SU-DHL-6 (cell line): ENCODE results near the gene CERK.
"Not testable (repeated sequence)": the region's sequence is repeated elsewhere in the genome, so short reads cannot be mapped to it uniquely, and the experiment has no call there.

ENCODE experiments used
- H2AFZ ChIP-seq: fragments of 200-600 bp; sonication (generic); 2 replicates; pipeline ENCODE4 v1.6.1; 2014; ENCODE audit warnings: low read depth, mild to moderate bottlenecking, moderate library complexity, mixed read lengths, antibody characterized with exemption, low read length; ENCODE audit not compliant: severe bottlenecking
- H3F3A ChIP-seq: fragments of 200-600 bp; shearing (Covaris generic); 2 replicates; pipeline ENCODE4 v1.6.0; 2016; ENCODE audit warnings: antibody characterized with exemption, mild to moderate bottlenecking; ENCODE audit not compliant: insufficient read depth
- H3K27ac ChIP-seq: fragments of 200-600 bp; sonication (generic); 2 replicates; pipeline ENCODE4 v1.5.1; 2016; ENCODE audit warnings: low read depth, mild to moderate bottlenecking, low read length, moderate library complexity, mixed read lengths
- H3K27me3 ChIP-seq: fragments of 200-600 bp; sonication (generic), shearing (Covaris generic); 2 replicates; pipeline ENCODE4 v1.6.0; 2014; ENCODE audit warnings: mild to moderate bottlenecking, low read length
- H3K36me3 ChIP-seq: fragments of 200-600 bp; sonication (generic); 2 replicates; pipeline ENCODE4 v1.6.1; 2014; ENCODE audit warnings: mild to moderate bottlenecking, low read length, mixed read lengths
- H3K4me2 ChIP-seq: fragments of 300-600, 200-600 bp; shearing (Covaris generic), sonication (generic); 2 replicates; pipeline ENCODE4 v1.6.0; 2014; ENCODE audit warnings: low read length, low read depth, mild to moderate bottlenecking; ENCODE audit not compliant: poor library complexity, severe bottlenecking
- H3K4me3 ChIP-seq: fragments of 200-600 bp; sonication (generic); 2 replicates; pipeline ENCODE4 v1.5.1; 2014; ENCODE audit warnings: antibody characterized with exemption, low read length, mild to moderate bottlenecking, mixed read lengths; ENCODE audit not compliant: insufficient read depth, poor library complexity, severe bottlenecking
- H3K79me2 ChIP-seq: fragments of 200-600 bp; sonication (generic); 2 replicates; pipeline ENCODE4 v1.6.1; 2014; ENCODE audit warnings: mild to moderate bottlenecking, low read length, moderate library complexity; ENCODE audit not compliant: insufficient read depth
- H3K9ac ChIP-seq: fragments of 200-600 bp; sonication (generic); 2 replicates; pipeline ENCODE4 v1.7.0; 2014; ENCODE audit warnings: mild to moderate bottlenecking, low read length
- H3K9me2 ChIP-seq: fragments of 200-600 bp; sonication (generic); replicated peaks from 2 replicates; pipeline ENCODE4 v1.6.1; 2014; ENCODE audit warnings: low read length; ENCODE audit not compliant: insufficient read depth
- H3K9me3 ChIP-seq: fragments of 200-600 bp; sonication (generic); 2 replicates; pipeline ENCODE4 v1.6.1; 2014; ENCODE audit warnings: low read length, mixed read lengths; ENCODE audit not compliant: insufficient read depth
- H4K20me1 ChIP-seq: fragments of 200-600 bp; sonication (generic); 2 replicates; pipeline ENCODE4 v1.6.1; 2014; ENCODE audit warnings: low read depth, mild to moderate bottlenecking, antibody characterized with exemption, low read length, moderate library complexity, mixed read lengths
- EZH2phosphoT487 ChIP-seq: fragments of 200-600 bp; sonication (generic), shearing (Covaris generic); conservative IDR thresholded peaks from 2 replicates; pipeline ENCODE4 v1.6.1; 2018; ENCODE audit warnings: mild to moderate bottlenecking, antibody characterized with exemption, low read length, moderate library complexity, mixed read lengths
- TF ChIP-seq, protein P1 (sequence below): fragments of 200-600 bp; sonication (generic); IDR thresholded peaks from one replicate; pipeline ENCODE4 v1.5.1; 2017; ENCODE audit warnings: antibody characterized with exemption, mild to moderate bottlenecking, low read length, moderate library complexity; ENCODE audit not compliant: insufficient read depth, poor library complexity, severe bottlenecking

The CERK gene, protein sequence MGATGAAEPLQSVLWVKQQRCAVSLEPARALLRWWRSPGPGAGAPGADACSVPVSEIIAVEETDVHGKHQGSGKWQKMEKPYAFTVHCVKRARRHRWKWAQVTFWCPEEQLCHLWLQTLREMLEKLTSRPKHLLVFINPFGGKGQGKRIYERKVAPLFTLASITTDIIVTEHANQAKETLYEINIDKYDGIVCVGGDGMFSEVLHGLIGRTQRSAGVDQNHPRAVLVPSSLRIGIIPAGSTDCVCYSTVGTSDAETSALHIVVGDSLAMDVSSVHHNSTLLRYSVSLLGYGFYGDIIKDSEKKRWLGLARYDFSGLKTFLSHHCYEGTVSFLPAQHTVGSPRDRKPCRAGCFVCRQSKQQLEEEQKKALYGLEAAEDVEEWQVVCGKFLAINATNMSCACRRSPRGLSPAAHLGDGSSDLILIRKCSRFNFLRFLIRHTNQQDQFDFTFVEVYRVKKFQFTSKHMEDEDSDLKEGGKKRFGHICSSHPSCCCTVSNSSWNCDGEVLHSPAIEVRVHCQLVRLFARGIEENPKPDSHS

DNA sequence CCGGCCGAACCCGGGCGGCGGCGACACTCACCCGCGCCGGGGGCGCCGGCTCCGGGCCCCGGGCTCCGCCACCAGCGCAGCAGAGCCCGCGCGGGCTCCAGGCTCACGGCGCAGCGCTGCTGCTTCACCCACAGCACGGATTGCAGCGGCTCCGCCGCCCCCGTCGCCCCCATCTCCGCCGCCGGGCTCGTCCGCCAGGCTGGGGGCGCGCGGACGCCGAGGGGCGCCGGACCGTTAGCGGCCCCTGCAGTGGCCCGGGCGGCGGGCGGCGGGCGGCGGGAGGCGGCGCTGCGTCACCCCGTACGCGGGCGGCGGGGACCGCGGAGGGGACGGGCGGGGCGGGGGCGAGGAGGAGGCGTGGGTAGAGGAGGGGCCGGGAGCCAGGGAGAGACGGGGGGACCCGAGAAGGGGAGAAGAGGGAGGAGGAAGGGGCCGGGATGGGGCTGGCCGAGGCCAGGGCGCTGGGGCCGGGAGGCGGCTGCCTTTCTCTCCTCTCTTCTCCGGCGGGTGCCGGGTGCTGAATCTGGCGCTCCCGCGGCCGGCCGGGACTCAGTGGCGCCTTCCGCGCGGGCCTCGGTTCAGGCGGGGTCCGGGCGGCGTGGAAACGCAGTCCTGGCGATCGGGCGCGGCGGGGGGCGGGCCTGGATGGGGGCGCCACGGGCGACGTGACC is at the start of gene CERK:
Gene CERK (minus strand): TSS at position 277 of the 671 bp plus-strand sequence. CDS start 104 bp downstream, at position 173.
- H3K36me3 ChIP-seq, result no peaks in the 10 kb centered on the region
- H3K9me2 ChIP-seq, result no peaks in the 10 kb centered on the region
- peak within 1 kb of the TSS; percentile 90 for H2AFZ ChIP-seq
- H3K4me3 ChIP-seq, result peak within 1 kb of the TSS; percentile 58
- peak within 1 kb of the TSS; percentile 72 for H3K4me2 ChIP-seq
- no peaks in the 10 kb centered on the region; the same call in 1 of the 2 replicates for H4K20me1 ChIP-seq
- H3K9me3 ChIP-seq, result no peaks in the 10 kb centered on the region
- peak within 1 kb of the TSS; percentile 66 for H3K27ac ChIP-seq
- H3K27me3 ChIP-seq, result no peaks in the 10 kb centered on the region
- peaks cover 18% of the 10 kb centered on the region; the same call in 1 of the 2 replicates for H3K79me2 ChIP-seq
- H3F3A ChIP-seq, result no peaks in the 10 kb centered on the region
- peak within 1 kb of the TSS; percentile 63 for H3K9ac ChIP-seq
- no peak for TF ChIP-seq EZH2phosphoT487
- TF ChIP-seq, protein P1, sequence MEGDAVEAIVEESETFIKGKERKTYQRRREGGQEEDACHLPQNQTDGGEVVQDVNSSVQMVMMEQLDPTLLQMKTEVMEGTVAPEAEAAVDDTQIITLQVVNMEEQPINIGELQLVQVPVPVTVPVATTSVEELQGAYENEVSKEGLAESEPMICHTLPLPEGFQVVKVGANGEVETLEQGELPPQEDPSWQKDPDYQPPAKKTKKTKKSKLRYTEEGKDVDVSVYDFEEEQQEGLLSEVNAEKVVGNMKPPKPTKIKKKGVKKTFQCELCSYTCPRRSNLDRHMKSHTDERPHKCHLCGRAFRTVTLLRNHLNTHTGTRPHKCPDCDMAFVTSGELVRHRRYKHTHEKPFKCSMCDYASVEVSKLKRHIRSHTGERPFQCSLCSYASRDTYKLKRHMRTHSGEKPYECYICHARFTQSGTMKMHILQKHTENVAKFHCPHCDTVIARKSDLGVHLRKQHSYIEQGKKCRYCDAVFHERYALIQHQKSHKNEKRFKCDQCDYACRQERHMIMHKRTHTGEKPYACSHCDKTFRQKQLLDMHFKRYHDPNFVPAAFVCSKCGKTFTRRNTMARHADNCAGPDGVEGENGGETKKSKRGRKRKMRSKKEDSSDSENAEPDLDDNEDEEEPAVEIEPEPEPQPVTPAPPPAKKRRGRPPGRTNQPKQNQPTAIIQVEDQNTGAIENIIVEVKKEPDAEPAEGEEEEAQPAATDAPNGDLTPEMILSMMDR, result no peak

DNA sequence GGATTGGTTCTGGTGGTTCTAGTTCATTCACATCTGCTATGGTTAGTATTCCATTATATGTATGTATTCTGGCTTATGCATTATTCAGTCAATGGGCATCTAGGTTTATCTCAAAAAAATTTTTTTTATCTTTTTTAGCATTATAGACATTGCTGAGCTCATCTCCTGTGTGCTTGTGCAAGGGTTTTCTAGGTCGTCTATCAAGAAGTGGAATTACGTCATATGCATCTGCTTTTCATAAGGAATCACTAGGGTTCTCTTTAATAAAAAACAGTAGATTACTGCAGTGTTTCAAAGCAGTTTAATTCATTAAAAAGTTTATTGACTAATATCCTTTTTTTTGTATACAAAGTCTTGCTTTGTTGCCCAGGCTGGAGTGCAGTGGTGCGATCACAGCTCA is 45.7 kb upstream of the CERK start:
- no peaks in the 10 kb centered on the region for H3K9me2 ChIP-seq
- H3K9me3 ChIP-seq, result no peaks in the 10 kb centered on the region
- peaks cover 100% of the 10 kb centered on the region for H3K79me2 ChIP-seq
- no peaks in the 10 kb centered on the region for H3F3A ChIP-seq
- TF ChIP-seq EZH2phosphoT487, result no peak
- TF ChIP-seq, protein P1, result no peak
- H4K20me1 ChIP-seq, result peaks cover 9% of the 10 kb centered on the region; the same call in 1 of the 2 replicates
- no peak overlapping the region for H3K27ac ChIP-seq
- H3K4me3 ChIP-seq, result no peak overlapping the region
- H3K27me3 ChIP-seq, result no peaks in the 10 kb centered on the region
- no peak overlapping the region for H3K4me2 ChIP-seq
- no peak overlapping the region for H3K9ac ChIP-seq
- H3K36me3 ChIP-seq, result no peaks in the 10 kb centered on the region
- H2AFZ ChIP-seq, result no peak overlapping the region

DNA sequence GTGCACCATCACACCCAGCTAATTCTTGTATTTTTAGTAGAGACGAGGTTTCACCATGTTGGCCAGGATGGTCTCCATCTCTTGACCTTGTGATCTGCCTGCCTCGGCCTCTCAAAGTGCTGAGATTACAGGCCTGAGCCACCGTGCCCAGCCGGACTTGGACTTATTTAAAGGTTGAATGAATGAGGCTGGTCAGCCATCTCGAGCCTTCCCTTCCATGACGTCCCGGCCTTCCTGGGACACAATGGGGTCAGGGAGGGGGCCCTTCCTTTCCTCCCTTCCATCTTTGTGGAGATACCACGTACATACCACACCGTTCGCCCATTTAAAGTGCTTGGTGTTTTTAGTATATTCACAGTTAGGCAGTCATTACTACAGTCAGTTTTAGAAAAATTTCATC is 44.1 kb upstream of the CERK start:
- not testable (repeated sequence) for H3K4me3 ChIP-seq, H4K20me1 ChIP-seq, H3K9me3 ChIP-seq, H2AFZ ChIP-seq, H3K9ac ChIP-seq, H3K4me2 ChIP-seq, H3K36me3 ChIP-seq, H3F3A ChIP-seq, H3K27ac ChIP-seq, H3K9me2 ChIP-seq, H3K27me3 ChIP-seq
- H3K79me2 ChIP-seq, result peaks cover 100% of the 10 kb centered on the region
